HG03045 (cell line): Measurements from ENCODE around the gene GRK5.

Experiments used
- ATAC-seq: cut with Tn5 transposase; IDR thresholded peaks from one replicate; pipeline ENCODE4 v1.9.1; 2021; ENCODE audit warnings: mild to moderate bottlenecking, moderate library complexity; ENCODE audit not compliant: unreplicated experiment

GRK5 gene

GRCh38 chr10:119197921-119198320 is 9.4 kb upstream of the GRK5 start:
- no peak for ATAC-seq

DNA sequence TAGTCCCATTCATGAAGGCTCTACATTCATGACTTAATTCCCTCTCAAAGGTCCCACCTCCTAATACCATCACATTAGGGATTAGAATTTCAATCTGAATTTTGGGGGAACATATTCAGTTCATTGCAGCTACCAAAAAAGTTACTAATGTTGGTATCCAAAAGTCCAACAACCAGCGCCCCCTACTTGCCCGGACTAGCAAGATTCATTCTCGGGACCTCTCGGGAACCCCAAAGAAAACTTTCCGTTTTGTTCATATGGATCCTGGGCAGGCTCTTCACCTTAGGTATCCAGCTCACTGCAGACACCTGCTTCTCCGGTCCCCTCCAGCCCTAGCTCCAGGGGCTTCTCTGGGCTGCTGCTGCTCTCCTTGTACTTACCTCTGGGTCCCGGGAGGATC is 8.9 kb upstream of the GRK5 start:
- no peak for ATAC-seq

GRCh38 chr10:119199231-119199992 is 8.0 kb upstream of the GRK5 start:
- no peak for ATAC-seq

GRCh38 chr10:119201233-119201632 is 6.1 kb upstream of the GRK5 start:
- ATAC-seq = no peak

DNA sequence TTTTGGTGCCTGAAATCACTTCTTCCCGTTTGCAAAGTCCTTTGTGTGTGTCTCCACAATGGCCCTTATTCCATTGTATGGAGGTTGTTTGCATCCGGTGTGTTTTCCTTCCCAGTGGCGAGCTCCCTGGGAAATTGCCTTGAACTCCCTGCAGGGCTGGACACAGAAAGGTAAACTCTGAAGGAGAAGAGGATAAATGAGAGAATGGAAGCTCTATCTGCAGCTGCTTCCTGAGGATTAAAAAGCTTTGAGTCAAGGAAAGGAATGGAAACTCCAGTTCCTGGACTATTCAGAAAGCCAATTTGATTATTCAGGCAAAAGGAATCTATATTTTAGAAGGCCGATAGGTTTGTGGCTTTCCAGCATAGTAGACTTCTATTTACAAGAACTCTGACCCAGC is 4.4 kb upstream of the GRK5 start:
- ATAC-seq = no peak

DNA sequence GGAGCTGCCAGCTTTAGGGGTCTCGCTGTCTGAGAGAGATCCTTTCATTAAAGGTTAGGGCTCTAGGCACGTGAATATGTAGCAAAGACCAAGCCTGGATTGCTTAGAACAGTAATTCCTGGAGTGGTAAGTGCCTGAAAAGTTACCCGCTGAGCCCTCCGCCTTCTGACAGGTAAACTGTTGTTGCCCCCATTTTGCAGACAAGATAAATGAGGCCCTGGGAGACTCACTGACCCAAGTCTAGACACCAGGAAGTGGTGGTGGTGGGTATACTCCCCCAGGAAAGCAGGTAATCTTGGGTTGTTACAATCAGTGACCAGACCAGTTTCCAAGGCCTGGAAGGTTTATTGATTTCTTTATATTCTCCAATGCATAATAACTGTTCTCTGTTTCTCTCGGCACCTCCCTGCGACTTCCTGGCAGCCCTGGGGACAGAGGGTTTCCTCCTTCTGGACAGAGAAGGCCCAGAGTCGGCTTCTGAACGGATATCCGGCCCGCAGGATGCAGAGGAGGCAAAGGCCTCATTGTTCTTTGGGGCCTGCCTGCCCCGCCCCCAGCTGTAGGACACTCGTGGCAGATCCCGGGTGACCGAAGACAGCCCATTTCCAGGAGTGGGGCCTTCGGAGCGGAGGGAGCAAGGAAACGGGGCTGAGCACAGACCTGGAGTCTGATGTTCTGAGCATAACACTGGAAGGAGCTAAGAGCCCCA is 1.3 kb upstream of the GRK5 start:
- peak; percentile 14 for ATAC-seq

- ATAC-seq = peak; percentile 63
Measured at GRCh38 chr10:119206603-119207365, 587 bp upstream of the GRK5 start.

GRCh38 chr10:119207713-119208552 is 562 bp downstream of the GRK5 start:
- ATAC-seq = peak; percentile 7

DNA sequence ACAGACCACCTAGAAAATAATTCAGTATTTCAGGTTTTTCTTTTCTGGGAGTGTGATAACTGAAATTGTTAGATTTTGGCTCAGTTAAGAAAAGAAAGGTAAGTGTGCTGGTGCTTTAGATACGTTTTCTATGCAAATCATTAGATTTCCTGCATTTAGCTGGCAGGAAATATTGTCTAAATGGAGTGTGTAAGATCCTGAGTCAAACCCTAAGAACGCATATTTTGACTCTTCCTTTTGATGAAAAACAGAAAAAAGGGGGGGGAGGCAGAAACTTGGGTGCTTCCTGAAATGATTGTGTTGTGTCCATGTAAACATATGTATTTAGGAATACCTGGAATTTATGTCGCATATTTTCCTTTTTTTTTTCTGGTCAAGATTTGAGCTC is 1.2 kb downstream of the GRK5 start:
- no peak for ATAC-seq

GRCh38 chr10:119209035-119209735 is 1.8 kb downstream of the GRK5 start:
- ATAC-seq = no peak

DNA sequence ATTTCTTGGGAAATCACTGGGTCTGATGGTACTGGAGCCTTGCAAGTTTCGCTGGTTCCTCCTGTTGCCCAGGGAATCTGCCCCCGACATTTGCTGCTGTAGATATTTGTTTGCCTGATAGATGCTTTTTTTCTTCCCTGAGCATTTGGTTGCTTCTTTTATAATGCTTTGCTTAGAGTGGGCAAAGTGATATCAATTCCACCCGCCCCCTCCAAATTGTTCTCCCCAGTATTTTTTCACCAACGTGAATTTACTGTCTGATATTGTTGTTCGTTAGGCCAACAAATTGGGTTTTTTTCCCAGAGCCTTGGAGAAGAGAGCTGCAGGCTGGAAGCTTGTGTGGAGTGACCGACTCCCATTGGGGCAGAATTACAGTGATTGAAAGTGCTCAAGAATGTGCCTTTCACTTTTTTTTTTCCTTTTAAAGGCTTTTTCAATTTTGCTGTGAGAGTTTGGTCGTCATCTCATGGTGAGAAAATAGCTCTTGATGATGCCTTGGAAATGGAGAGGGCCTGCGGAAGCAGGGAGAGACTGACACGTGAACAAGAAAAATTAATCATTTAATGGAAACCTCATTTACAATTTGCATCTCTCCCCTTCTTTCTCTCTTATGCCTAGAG is 2.5 kb downstream of the GRK5 start:
- no peak for ATAC-seq

- no peak for ATAC-seq
Measured at GRCh38 chr10:119210633-119211032, 3.3 kb downstream of the GRK5 start.

GRCh38 chr10:119211176-119211575 is 3.8 kb downstream of the GRK5 start:
- no peak for ATAC-seq

DNA sequence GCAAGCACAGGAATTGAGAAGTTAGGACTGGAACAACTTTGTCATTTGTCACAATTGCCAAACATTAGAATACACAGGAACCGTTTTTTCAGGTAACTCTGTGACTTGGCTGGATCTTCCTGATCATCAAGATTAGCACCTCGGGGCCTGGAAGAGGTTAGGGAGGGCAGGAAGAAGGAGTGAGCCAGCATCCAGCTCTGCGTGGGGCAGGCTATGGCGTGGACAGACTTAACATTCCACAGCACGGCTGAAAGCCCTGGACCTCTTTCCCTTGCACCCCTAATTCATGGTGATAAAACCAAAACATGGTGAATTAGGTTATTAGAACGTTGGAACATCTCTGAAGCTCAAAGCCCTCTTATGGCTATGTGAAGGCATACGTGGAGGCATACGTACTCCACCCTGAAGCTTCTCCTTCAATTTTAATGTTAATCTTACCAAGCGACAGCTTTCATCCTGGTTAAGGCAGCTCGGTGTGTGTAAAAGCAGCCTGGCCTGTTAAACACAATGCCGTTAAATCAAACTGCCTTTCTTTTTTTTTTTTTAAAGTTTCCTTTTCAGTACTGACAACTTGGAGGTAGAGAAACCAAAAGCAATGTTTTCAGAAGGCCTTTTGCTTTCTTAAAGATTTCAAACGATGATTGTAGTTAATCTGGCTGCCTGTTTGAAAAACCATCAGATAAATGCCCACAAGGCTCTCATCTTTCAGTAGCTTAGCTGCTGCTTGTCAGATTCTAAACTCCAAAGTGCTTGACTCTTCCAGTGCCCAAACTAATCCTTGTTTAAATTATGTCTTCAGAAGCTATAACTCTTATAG is 4.5 kb downstream of the GRK5 start:
- ATAC-seq = no peak

DNA sequence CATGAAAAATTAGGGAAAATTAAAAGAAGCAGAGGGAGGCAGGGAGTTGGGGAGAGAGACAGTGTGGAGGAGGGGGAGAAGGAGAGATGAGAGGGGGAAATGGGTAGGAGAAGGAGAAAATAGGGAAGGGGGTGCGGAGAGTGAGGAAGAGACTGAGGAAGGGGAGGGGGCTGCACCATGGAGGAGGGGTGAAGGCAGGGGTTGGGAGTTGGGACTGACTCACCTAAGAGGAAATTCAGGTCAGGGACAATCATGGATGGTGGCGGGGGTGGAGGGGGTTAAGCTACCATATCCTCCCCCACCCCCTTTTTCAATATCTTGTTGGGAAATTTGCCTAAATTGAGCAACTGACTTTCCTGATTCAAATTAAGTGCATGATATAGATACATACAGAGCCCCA is 8.0 kb downstream of the GRK5 start:
- no peak for ATAC-seq

GRCh38 chr10:119216127-119216526 is 8.8 kb downstream of the GRK5 start:
- no peak for ATAC-seq

- no peak for ATAC-seq
Measured at GRCh38 chr10:119217401-119217800, 10.0 kb downstream of the GRK5 start.

DNA sequence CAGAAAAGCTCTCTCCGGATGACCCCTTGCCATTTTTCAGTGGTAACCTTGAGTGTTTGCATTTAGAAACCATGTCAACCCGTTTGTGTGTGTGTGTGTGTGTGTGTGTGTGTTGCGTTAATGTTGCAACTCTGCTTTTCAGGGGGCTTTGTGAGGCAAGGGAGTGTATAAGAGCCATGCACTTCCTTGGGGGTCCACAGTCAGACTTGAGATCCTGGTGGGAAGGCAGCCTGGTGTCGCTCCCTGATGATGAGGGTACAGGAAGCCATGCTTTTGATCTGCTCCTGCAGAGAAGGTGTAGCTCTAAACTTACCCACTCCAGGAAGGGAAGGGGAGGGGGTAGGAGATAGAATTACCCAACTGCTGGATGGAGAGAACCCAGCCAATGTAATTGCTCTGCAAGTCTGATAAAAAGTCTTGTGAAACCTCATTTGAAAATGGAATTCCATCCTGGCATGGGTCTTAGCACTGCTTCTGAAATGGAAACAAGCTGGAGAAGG is 10.7 kb downstream of the GRK5 start:
- ATAC-seq = no peak

GRCh38 chr10:119219871-119220270 is 12.5 kb downstream of the GRK5 start:
- no peak for ATAC-seq
